K562 (cell line): ENCODE results near the gene RNF187. TPM values are rescaled to one million over a fixed set of nuclear protein-coding genes. Genes with fewer than 3 reads are reported as not detected.

Experiments used
- ATF3 ChIP-seq, 2 experiments: fragments of 450-650 bp in 1 of 2; sonication (generic) in 1 of 2; formaldehyde crosslinking in 1 of 2; IDR thresholded peaks in 1 of 2; conservative IDR thresholded peaks in 1 of 2; 2 replicates each; pipeline versions ENCODE4 v1.6.1 to v1.8.1; 2016 to 2023; ENCODE audit warnings: mild to moderate bottlenecking in 2 of 2, moderate library complexity in 2 of 2, inconsistent platforms in 1 of 2, missing genetic modification reagents in 1 of 2
- BRD9 ChIP-seq: fragments of 450-650 bp; IDR thresholded peaks from 2 replicates; pipeline ENCODE4 v1.6.1; 2018; ENCODE audit warnings: low read depth; ENCODE audit not compliant: partially characterized antibody
- CTCF ChIP-seq, 3 experiments: IDR thresholded peaks in 2 of 3; conservative IDR thresholded peaks in 1 of 3; 2 replicates each; pipeline ENCODE4 v1.5.1; 2011 to 2012; ENCODE audit warnings: low read length in 3 of 3, mild to moderate bottlenecking in 3 of 3, control low read depth in 2 of 3, improper control_type of control experiment in 1 of 3, inconsistent platforms in 1 of 3, low read depth in 1 of 3, mixed read lengths in 1 of 3, moderate library complexity in 1 of 3; ENCODE audit not compliant: insufficient read depth in 2 of 3
- ELF4 ChIP-seq: fragments of 450-650 bp; formaldehyde crosslinking; IDR thresholded peaks from 2 replicates; pipeline ENCODE4 v1.4.0; 2022; ENCODE audit warnings: missing genetic modification characterization
- FOXM1 ChIP-seq, 2 experiments: fragments of 450-650 bp in 1 of 2; sonication (generic) in 1 of 2; formaldehyde crosslinking in 1 of 2; IDR thresholded peaks; 2 replicates each; pipeline versions ENCODE4 v1.6.1 to v1.9.0; 2017 to 2022; ENCODE audit warnings: low read depth in 2 of 2, mild to moderate bottlenecking in 2 of 2, missing genetic modification reagents in 1 of 2, moderate library complexity in 1 of 2
- HMGN3 ChIP-seq: IDR thresholded peaks from 2 replicates; pipeline ENCODE4 v1.6.1; 2011; ENCODE audit warnings: borderline replicate concordance, low read depth, mild to moderate bottlenecking, mixed read lengths, low read length; ENCODE audit not compliant: insufficient read length; ENCODE audit errors: extremely low read depth
- KDM4B ChIP-seq, 2 experiments: fragments of 450-650 bp in 1 of 2; sonication (generic) in 1 of 2; IDR thresholded peaks; 2 replicates each; pipeline ENCODE4 v1.6.1; 2016 to 2017; ENCODE audit warnings: borderline replicate concordance in 2 of 2, antibody characterized with exemption in 1 of 2, low read depth in 1 of 2, mild to moderate bottlenecking in 1 of 2
- SMARCB1 ChIP-seq: IDR thresholded peaks from 2 replicates; pipeline ENCODE4 v1.6.1; 2011; ENCODE audit warnings: improper control_type of control experiment, low read depth; ENCODE audit not compliant: insufficient read length
- STAG1 ChIP-seq: sonication (generic); formaldehyde crosslinking; IDR thresholded peaks from 2 replicates; pipeline ENCODE4 v1.5.0; 2020; ENCODE audit warnings: missing genetic modification reagents, borderline replicate concordance
- TFAM ChIP-seq: fragments of 250-450 bp; sonication (Bioruptor Pico); conservative IDR thresholded peaks from 2 replicates; pipeline ENCODE4 v1.5.0; 2021; ENCODE audit warnings: mild to moderate bottlenecking, moderate library complexity
- THRAP3 ChIP-seq: fragments of 450-650 bp; IDR thresholded peaks from 2 replicates; pipeline ENCODE4 v1.6.1; 2016; ENCODE audit warnings: mild to moderate bottlenecking, inconsistent platforms, borderline replicate concordance
- ZFP36 ChIP-seq: fragments of 150-350 bp; IDR thresholded peaks from 2 replicates; pipeline ENCODE4 v1.6.1; 2018; ENCODE audit warnings: low read length, low read depth; ENCODE audit not compliant: partially characterized antibody
- ZFP91 ChIP-seq: sonication (generic); formaldehyde crosslinking; IDR thresholded peaks from 2 replicates; pipeline ENCODE4 v1.8.0; 2022; ENCODE audit warnings: mild to moderate bottlenecking, missing genetic modification reagents
- ZFPM2 ChIP-seq: fragments of 250-450 bp; sonication (Bioruptor Pico); IDR thresholded peaks from 2 replicates; pipeline ENCODE4 v1.5.1; 2022; ENCODE audit warnings: mild to moderate bottlenecking
- ZNF311 ChIP-seq: fragments of 250-450 bp; sonication (Bioruptor Pico); IDR thresholded peaks from 2 replicates; pipeline ENCODE4 v1.4.0; 2020; ENCODE audit warnings: mild to moderate bottlenecking, moderate library complexity
- ZZZ3 ChIP-seq: fragments of 450-650 bp; IDR thresholded peaks from 2 replicates; pipeline ENCODE4 v1.6.1; 2016; ENCODE audit warnings: antibody characterized with exemption, mild to moderate bottlenecking, moderate library complexity
- polyA plus RNA-seq, 8 experiments: library from polyadenylated mRNA; depleted of rRNA in 4 of 8; stranded (reverse) in 5 of 8; unstranded in 3 of 8; fragments of >200 nt; fragmentation: Nextera tagmentation in 2 of 8; fragmentation: Illumina TruSeq in 1 of 8; extraction: Ambion mirVana in 2 of 8; extraction: Trizol in 1 of 8; gene quantifications; 2 replicates each; pipeline versions ENCODE4 v1.2.1 to v1.2.3, GENCODE V29; 2011 to 2014; ENCODE audit warnings: inconsistent platforms in 1 of 8, missing spikeins in 1 of 8
- total RNA-seq, 7 experiments: library from RNA; depleted of rRNA in 6 of 7; stranded (reverse); fragments of >200 nt in 6 of 7; fragmentation: Illumina TruSeq in 2 of 7; extraction: Trizol in 2 of 7; gene quantifications; 2 replicates each; pipeline versions ENCODE4 v1.2.1 to v1.2.3, GENCODE V29; 2011 to 2021; ENCODE audit warnings: low replicate concordance in 1 of 7
- TF ChIP-seq, protein P1 (sequence below): sonication (generic); formaldehyde crosslinking; IDR thresholded peaks from 2 replicates; pipeline ENCODE4 v1.8.0; 2022; ENCODE audit warnings: missing genetic modification reagents, mild to moderate bottlenecking, borderline replicate concordance
- TF ChIP-seq, protein P2 (sequence below): sonication (generic); formaldehyde crosslinking; IDR thresholded peaks from 2 replicates; pipeline ENCODE4 v1.8.0; 2022; ENCODE audit warnings: mild to moderate bottlenecking, missing genetic modification reagents

RNF187 gene
- total and polyA plus RNA-seq, 9 of the 15 experiments (the other 6 are each of a cell fraction or from before 2014, with no cell fraction given) = 2.3 to 119 (median 41.9) TPM

- TF ChIP-seq ZFP91 (CRISPR knock-in tag) = no peak
- TF ChIP-seq ZFPM2 = no peak
- no peak for TF ChIP-seq ATF3 (IDR thresholded peaks at IDR 0.05)
- no peak for TF ChIP-seq ATF3 (CRISPR knock-in tag; conservative IDR thresholded peaks at IDR 0.05)
- no peak for TF ChIP-seq SMARCB1
- no peak for TF ChIP-seq TFAM (CRISPR knock-in tag)
- no peak for TF ChIP-seq THRAP3
- TF ChIP-seq CTCF (IDR thresholded peaks at IDR 0.05 in 2 of 3, conservative IDR thresholded peaks at IDR 0.05 in 1 of 3; ENCODE audit: insufficient read depth in 2 of 3, low read depth in 1 of 3, low read length in 3 of 3) = no peak
- TF ChIP-seq ZFP36 = no peak
- TF ChIP-seq, protein P1, sequence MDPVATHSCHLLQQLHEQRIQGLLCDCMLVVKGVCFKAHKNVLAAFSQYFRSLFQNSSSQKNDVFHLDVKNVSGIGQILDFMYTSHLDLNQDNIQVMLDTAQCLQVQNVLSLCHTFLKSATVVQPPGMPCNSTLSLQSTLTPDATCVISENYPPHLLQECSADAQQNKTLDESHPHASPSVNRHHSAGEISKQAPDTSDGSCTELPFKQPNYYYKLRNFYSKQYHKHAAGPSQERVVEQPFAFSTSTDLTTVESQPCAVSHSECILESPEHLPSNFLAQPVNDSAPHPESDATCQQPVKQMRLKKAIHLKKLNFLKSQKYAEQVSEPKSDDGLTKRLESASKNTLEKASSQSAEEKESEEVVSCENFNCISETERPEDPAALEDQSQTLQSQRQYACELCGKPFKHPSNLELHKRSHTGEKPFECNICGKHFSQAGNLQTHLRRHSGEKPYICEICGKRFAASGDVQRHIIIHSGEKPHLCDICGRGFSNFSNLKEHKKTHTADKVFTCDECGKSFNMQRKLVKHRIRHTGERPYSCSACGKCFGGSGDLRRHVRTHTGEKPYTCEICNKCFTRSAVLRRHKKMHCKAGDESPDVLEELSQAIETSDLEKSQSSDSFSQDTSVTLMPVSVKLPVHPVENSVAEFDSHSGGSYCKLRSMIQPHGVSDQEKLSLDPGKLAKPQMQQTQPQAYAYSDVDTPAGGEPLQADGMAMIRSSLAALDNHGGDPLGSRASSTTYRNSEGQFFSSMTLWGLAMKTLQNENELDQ (CRISPR knock-in tag) = no peak
- no peak for TF ChIP-seq ZNF311 (CRISPR knock-in tag)
- TF ChIP-seq BRD9 = no peak
- no peak for TF ChIP-seq STAG1 (CRISPR knock-in tag)
- TF ChIP-seq ELF4 (CRISPR knock-in tag) = no peak
- TF ChIP-seq HMGN3 = no peak
- TF ChIP-seq ZZZ3 = 0 out of 2 replicates have a peak, but pooled peaks have one; percentile 40
- no peak for TF ChIP-seq KDM4B (IDR thresholded peaks at IDR 0.05; ENCODE audit: borderline replicate concordance in 2 of 2, low read depth in 1 of 2)
- TF ChIP-seq, protein P2, sequence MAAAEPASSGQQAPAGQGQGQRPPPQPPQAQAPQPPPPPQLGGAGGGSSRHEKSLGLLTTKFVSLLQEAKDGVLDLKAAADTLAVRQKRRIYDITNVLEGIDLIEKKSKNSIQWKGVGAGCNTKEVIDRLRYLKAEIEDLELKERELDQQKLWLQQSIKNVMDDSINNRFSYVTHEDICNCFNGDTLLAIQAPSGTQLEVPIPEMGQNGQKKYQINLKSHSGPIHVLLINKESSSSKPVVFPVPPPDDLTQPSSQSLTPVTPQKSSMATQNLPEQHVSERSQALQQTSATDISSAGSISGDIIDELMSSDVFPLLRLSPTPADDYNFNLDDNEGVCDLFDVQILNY = no peak
- no peak for TF ChIP-seq FOXM1 (IDR thresholded peaks at IDR 0.05; ENCODE audit: low read depth)
- TF ChIP-seq FOXM1 (CRISPR knock-in tag; IDR thresholded peaks at IDR 0.05; ENCODE audit: low read depth) = 0 out of 2 replicates have a peak, but pooled peaks have one; percentile 20
These were observed 30.7 kb upstream of the RNF187 start (continued) for GRCh38 chr1:228456252-228457016.
